Activated CD8-positive, alpha-beta memory T cell treated with anti-CD3 and anti-CD28 coated beads, Interleukin-2, amount 50 U/mL, for 1 hour (primary cell): Measurements from ENCODE around the gene FAF1.

Experiments
- DNase-seq: peaks from one replicate; pipeline ENCODE4 v3.0.0-alpha.2; 2020; ENCODE audit errors: extremely low read depth

Gene FAF1

DNA sequence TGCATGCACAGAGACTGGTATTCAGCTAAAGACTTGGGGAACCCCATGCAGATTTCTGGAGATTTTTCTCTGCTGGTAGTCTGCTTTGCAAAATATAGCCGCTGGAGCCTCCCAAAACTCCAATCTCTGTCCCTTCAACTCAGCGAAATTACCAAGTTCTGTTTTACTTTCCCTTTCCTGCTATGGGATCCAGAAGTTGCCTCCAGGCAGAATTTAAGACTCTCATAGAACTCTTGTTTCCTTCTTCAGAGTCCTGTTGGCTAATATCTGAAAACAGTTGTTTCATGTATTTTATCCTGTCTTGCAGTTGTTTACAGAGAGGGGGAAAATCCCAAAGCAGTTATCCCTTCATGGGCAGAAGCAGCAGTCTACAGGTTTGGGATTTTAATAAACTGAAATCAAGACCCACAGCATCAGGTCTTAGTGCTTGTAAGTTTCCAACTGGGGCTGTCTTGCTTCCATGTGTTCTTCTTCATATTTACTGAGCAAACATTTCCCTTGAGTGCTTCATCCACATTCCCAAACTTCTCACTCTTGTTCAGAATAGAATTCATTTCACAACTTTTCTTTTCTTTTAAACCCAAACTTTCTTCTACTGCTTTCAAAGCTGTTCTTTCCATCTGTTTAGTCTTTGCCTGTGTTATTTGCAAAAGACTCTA is 315.5 kb downstream of the FAF1 start:
- no peak for DNase-seq

- DNase-seq = no peak
These were observed 322.6 kb downstream of the FAF1 start for GRCh38 chr1:50637460-50637859.

DNA sequence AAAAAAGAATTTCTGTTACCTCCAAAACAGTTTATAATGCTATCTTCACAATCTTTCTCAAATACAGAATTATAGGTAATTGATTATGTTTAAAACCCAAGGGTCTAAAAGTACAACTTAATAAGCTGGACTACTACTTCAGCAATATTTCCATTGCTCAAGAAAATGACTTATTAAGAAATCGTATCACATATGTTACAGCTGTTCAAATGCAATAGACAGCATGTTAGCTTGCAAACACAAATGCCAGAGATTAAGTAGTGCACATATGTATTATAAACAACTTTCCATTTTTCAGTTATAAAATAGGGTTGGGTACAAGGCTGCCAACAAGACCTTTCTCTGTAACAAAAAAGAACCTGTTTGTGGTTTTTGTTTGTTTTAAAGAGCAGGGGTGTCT is 325.8 kb downstream of the FAF1 start:
- no peak for DNase-seq

DNA sequence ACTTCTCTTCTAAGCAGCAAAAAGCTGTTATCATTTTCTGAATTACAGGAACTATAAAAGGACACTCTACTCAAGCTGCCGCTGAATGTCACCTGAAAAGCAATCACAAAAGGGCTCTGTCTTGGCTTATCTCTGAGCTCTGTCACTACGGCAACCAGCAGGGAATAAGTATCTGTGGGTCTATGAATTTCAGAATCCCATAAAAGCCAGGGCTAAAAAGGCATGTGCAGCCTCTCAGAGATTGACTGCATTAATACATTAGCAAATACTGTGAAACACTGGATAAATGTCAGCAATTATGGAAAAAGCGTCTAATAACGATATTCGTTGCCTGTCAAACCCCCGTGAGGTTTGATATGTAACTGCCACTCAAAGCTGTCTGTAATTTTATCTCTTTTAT is 326.6 kb downstream of the FAF1 start:
- DNase-seq = no peak

GRCh38 chr1:50631161-50631560 is 328.9 kb downstream of the FAF1 start:
- no peak for DNase-seq

DNA sequence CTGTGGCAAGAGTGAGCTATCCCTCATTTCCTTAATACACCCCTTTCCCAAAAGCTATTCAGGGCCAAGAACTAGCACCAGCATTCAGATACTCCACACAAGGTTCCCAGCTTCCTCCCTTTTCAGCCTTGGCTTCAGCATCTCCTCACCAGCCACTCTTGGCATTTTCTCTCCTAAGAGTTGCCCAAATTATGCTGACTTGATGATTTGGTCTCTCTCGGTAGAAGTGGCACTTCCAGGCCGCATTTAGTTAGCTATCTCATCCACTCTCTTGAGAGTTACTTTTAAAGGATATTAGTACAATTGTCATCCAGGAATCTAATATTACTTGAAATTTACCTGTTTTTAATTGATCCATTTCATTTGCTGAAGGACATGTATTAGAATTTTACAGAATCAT is 337.8 kb downstream of the FAF1 start:
- DNase-seq = no peak

- no peak for DNase-seq
These were observed 339.3 kb downstream of the FAF1 start for GRCh38 chr1:50620680-50621329.

- DNase-seq = no peak
These were observed 344.9 kb downstream of the FAF1 start for GRCh38 chr1:50615036-50615750.

DNA sequence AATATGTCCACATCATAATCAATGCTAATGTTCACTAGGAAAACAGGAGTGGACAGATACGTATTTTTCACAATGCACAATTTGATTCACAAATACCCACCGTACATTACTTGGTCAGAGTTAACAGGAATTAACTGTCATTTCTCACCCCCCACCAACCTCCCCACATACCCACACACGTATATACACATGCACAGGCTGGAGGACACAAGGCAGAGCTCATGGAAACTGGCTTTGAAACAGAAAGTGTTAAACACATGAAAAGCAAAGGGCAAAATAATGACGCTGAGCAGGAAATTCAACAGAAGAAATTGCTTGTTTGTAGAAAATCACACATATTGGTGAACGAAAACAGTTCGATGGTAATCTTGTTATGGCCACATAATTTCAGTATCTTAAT is 348.4 kb downstream of the FAF1 start:
- DNase-seq = no peak

DNA sequence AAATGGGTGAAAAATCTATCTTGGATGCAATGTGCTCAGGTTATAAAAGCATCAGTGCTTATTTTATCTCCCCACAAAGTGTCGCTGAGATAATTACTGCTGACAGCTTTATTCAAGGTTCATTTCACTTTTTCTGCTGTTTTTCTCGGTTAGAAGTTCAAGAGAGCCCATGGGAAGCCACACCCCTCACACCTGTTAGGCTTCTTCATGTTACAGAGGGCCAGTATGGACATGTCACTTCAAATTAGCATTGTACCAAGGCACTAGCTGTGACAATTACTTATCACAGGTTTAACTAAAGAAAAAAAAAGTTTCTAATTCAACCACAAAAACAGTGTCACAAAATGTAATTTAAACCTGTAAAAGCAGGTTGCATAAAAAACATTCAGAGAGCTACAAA is 349.5 kb downstream of the FAF1 start:
- DNase-seq = no peak

DNA sequence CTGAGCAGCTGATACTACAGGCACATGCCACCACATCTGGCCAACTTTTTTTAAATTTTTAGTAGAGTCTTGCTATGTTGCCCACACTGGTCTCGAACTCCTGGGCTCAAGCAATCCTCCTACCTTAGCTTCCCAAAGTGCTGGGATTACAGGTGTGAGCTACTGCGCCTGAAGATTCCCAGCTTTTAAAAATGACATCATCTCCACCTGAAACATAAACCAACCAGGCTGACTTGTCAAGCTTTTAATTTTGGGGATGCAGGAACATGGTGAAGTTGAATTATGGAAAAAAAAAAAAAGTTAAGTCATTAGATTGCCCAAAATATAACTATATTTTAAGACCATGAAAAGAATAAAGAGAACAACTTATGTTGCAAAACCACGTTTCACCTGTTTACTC is 350.6 kb downstream of the FAF1 start:
- DNase-seq = no peak

DNA sequence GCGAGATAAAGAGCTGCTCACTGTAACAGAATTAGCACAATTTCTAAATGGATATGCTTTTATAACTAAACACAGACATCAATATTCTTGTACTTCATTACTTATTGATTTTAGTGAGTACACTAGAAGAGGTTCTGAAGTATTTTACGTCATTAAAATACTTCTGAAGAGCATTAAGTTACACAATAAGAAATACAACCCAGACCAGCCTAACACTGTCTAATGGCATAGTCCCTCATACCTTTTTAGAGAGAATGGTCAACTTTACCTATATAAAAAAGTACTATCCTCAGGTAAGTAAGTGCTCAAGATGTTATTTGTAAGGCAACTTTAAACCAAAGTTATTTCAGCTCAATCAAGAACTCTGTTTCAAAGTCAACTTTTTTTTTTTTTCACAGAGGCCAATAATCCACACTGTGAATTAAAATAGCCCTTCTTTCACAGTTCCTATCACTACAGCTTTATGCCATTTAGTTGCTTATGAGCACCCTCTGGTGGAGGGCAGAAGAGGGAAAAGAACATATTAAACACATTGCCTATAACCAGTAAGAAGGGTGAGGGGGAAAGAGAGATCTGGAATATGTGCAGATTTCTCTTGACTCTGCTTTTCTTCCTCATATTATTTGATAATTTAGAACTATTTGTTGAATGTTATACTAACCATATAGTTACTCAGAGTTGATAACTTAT is 354.7 kb downstream of the FAF1 start:
- DNase-seq = no peak

DNA sequence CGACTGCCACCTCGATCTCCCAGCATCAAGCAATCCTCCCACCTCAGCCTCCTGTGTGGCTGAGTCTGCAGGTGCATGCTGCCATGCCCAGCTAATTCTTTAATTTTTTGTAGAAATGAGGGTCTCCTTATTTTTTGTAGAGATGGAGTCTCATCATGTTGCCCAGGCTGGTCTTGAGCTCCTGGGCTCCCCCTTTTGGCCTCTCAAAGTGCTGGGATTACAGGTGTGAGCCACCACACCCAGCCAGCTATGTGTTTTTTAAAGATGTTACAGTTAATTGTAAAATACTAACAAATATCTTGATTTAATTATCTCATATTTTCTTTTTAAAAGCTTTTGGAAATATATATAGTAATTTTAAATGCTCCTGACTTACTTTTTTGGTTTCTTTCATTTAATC is 355.5 kb downstream of the FAF1 start:
- DNase-seq = no peak

GRCh38 chr1:50603274-50604271 is 356.5 kb downstream of the FAF1 start:
- DNase-seq = no peak

- DNase-seq = no peak
These were observed 360.5 kb downstream of the FAF1 start for GRCh38 chr1:50599546-50599945.

- DNase-seq = no peak
These were observed 364.2 kb downstream of the FAF1 start for GRCh38 chr1:50595874-50596273.

DNA sequence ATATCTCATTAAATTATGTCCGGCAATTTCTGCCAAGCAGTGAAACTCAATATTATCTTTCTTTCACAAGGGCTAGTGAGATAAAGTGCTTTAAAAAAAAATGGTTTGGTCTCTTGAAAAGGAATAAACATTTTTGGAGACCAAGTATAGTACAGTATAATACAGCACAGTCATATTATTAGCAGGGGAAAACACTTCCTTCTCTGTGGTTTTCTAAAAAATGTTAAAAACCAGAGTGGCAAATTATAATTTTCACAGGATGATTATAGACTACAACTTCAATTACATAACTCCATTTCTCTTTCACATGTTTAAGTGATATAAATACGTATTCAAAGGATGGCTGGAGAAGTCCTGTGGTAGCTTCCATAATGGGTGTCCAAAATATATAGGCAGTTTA is 366.6 kb downstream of the FAF1 start:
- DNase-seq = no peak

- DNase-seq = no peak
These were observed 368.5 kb downstream of the FAF1 start for GRCh38 chr1:50591598-50591997.

DNA sequence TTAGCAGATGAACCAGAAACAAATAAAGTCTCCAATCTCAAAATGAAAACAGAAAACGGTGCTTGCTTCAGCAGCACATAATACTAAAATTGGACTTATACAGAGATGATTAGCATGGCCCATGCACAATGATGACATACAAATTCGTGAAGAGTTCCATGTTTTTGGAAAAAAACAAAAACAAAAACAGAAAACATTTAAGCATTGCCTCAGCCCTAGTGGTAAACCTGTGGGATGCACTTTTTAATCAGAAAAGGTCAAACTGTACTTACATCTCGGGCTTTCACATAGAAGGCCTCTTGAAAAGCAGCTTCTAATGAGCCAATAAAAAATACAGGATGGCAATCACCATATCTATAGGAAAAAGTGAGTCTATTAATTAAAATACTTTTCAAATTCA is 377.7 kb downstream of the FAF1 start:
- no peak for DNase-seq

DNA sequence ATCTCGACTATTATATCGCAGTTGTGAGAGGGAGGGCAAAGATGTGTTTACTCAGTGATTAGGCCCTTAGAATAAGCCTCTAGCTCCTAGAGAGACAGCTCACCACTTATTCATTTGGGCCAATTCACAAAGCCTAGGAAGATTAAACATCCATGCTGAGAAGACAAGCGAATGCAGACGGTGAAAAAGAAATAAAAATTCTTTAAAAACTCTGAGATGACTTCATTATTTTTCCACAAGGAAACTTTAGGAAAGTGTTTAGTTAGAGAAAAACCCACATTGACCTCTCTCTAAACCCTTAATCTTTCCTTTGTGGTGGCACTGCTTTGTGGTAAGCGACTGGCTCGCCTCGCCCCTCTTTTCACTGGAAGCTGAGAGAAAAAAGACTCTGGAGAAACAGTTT is 390.0 kb downstream of the FAF1 start:
- no peak for DNase-seq

DNA sequence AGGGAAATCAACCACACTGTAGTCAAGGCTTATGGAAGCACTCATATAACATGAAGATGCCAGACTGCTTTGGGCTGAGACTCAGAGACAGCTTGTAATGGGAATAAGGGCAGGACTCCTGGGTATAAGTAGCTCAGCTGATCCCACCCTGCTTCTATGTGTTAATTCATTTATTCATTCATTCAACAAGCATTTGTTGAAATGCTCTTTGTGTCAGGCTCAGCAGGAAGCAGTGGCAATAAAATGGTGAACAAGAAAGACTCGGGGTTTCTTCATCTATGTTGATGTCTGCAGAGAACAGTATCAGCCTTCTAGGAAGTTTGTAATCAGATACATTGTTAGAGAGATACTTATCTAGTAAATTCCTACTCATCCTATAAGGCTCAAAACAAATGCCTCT is 391.3 kb downstream of the FAF1 start:
- DNase-seq = no peak
